Stimulated activated CD8-positive, alpha-beta memory T cell treated with anti-CD3 and anti-CD28 coated beads, Interleukin-15, amount 100 ng/mL, for 4 hours (primary cell): ENCODE measurements around the gene ADM2.
"Not testable (repeated sequence)": the region's sequence is repeated elsewhere in the genome, so short reads cannot be mapped to it uniquely, and the experiment has no call there.

ENCODE experiments used
- DNase-seq, 2 donors: peaks; one replicate each; pipeline ENCODE4 v3.0.0-alpha.2; 2020; ENCODE audit warnings: low read depth in 2 of 2

The ADM2 gene

GRCh38 chr22:50481440-50482106, at the start of gene ADM2:
TSS of gene ADM2 (plus strand) at chr22:50481543. CDS start at chr22:50481848, 305 bp downstream.
- peak in 1 of 2 donors; percentile 50 for DNase-seq

DNA sequence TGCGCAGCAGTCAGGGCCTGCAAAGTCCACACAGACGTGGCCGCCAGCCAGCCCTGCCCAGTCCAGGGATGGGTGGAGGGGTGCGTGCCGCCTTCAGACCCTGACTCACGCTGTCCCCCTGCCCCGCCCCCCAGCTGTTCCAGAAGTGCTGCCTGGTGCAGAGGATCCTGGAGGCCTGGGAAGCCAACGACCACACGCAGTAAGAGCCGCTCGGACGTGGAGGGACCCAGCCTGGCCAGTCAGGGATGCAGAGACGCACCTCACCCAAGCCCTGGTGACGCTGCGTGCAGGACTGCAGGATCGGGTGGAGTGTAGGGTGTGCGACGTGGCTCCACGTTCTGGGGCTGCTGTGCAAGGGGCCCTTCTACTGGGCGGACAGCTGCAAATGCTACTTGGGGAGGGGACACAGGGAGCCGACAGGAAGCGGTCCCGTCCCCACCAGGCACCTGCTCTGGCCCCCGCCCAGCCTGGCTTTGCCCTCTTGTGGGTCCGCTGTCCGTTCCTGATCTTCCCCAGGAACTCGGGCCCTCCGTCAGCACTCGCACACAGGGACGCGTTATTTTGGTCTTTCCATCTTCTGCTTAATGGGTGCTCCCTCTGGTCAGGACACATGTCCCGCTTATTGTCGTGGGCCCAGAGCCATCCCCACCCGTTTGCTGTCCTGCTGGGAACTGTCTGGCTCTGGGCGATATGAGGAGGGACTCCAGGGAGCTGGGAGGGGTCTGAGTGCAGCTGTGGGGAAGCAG, 49.0 kb upstream of the ADM2 start:
- DNase-seq = no peak

DNA sequence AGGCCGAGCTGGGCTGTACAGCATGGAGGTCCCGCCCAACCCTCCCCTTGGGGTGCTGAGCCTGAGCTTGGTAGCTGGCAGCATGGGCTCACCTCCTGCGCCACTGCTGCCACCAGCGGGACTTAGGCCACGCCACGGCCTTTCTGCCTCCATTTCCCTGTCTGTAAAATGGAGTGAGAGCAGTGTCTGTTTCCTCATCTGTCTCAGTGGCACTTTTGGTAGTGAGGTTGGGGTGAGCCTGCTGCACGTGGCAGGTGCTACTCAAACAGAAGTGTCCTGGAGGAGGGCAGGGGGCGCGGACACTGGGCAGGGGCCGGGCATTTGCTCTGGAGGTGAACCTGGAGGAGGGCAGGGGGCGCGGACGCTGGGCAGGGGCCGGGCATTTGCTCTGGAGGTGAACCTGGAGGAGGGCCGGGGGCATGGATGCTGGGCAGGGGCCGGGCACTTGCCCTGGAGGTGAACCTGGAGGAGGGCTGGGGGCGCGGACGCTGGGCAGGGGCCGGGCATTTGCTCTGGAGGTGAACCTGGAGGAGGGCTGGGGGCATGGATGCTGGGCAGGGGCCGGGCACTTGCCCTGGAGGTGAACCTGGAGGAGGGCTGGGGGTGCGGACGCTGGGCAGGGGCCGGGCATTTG, 48.3 kb upstream of the ADM2 start:
- DNase-seq = not testable (repeated sequence)

GRCh38 chr22:50434849-50435248, 46.5 kb upstream of the ADM2 start:
- no peak for DNase-seq

GRCh38 chr22:50435291-50436014, 45.9 kb upstream of the ADM2 start:
- no peak for DNase-seq

DNA sequence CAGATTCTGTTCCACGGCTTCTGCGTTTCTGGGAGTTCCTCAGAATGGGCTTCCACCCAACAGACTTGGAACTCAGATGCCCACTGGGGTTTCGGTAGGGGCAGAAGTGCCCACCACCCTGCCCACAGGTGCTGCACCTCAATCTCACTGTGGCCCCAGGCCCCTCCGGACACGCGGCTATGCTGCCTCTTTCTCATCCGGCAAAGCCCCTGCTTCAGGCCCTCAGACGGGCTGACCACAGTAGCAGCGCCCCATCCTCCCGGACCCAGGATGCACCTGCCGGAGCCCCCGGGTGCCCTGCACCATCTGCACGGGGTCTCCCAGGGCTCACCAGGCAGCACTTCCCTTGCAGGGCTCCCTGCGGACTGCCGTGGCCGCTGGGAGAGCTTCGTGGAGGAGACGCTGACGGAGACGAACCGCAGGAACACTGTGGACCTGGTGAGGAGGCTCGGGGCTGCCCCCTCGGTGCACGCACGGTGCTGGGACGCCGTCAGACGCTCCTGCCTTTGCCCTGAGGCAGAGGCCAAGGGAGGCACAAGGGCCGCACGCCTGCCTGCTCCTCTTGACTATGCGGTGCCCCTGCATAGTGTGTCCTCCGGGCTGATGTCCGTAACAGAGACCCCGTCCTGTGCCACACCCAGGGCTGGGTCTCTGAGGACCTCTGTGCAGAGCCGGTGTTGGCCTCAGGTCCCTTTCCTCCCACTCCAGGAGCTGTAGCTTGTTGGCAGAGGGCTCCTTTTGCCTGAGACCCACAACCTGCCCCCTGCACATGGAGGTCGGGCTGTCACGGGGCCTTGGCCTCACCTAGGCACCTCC, 45.1 kb upstream of the ADM2 start:
- DNase-seq = no peak

GRCh38 chr22:50436841-50437341, 44.5 kb upstream of the ADM2 start:
- DNase-seq = no peak

DNA sequence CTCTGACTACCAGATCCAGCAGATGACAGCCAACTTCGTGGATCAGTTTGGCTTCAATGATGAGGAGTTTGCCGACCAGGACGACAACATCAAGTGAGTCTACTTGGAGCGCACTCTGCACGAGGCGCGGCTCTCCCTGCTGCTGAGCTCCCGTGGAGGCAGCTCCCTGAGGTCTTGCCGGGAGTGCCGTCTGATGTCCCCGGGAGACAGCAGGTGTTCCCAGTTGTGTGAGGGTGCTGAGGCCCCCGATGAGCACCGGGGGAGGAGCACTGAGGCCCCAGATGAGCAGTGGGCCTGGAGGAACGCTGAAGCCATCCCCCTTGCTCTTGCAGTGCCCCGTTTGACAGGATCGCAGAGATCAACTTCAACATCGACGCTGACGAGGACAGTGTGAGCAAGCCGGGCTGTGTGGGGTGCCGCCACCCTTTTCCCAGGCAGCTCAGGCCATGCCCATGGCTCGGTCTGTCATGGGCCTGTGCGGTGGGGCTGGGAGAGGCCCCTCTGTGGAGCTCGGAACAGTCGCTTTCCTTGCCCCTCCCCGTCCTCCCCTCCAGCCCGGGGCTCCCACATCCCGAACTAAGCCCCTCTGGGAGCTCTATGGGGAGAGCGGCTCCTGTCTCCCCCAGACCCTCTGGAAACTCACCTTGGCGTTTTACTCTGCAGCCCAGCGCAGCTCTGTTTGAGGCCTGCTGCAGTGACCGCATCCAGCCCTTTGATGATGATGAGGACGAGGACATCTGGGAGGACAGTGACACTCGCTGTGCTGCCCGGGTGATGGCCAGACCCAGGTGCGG, 43.6 kb upstream of the ADM2 start:
- DNase-seq = no peak

GRCh38 chr22:50438305-50439275, 42.8 kb upstream of the ADM2 start:
- DNase-seq = no peak

DNA sequence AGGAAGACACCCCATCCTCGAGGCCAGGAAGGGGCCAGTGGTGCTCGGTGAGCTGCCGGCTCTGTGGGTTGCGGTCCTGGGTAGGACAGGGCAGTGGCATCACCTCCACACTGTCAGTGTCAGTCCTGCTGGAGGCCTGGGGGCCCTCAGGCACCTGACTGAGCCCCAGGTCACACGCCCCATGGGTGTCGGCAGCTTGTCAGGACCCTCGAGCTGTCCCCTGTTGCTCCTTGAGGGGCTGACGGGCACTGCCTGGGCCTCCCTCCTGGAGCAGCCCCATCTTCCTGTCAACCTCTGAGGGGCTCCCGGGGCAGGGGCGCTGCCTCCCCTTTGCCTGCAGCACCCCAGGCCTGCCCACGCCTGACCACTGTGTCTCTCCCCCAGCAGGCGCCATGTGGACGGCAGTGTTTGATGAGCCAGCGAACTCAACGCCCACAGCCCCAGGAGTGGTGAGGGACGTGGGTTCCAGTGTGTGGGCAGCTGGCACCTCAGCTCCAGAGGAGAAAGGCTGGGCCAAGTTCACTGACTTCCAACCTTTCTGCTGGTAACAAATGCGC, 42.0 kb upstream of the ADM2 start:
- no peak for DNase-seq

DNA sequence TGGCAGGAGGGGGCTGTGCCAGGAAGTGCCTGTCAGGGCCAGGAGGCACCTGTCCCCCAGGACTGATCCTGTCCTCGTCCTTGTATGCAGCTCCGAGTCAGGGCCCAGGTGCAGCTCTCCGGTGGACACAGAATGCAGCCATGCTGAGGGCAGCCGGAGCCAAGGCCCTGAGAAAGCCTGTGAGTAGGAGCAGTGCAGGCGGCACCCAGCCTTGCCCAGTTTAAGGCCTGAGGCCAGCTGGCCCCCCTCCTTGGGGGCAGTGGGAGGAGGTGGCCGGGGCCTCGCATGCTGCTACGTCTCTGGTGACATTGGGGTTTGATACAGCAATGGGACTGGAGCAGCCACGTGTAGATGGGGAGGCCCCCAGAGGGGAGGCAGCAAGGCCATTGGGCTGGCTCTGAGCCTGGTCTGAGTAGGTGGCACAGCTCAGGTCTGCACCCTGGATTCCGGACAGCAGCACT, 41.4 kb upstream of the ADM2 start:
- DNase-seq = no peak

- DNase-seq = no peak
Observed at GRCh38 chr22:50440544-50441249, 40.6 kb upstream of the ADM2 start.

DNA sequence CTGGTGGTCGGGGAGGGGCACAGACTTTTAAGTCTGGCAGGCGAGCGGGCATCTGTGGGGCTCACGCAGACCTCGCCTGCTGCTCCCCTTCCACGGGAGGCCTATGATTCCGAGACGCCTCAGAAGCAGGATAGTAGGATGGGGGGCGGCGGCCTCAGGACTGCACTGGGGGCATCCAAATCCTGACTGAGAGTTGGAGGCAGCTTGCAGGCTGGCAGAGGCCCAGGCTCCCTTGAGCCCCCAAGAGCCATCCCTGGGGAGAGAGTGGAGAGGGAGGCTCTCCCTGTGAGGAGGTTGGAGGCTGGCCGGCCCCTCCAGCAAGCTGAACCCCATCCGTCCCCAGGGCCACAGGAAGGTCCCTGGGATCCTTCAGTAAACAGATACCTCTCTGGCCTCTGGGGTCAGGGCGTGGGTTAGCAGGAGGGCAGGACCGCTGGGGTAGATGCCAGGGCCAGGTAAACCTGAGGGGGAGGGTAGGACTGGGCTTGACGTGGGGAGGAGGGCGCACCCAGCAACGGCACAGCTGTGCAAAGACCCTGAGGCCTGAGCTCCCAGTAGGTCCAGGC, 39.8 kb upstream of the ADM2 start:
- DNase-seq = no peak

GRCh38 chr22:50443197-50443596, 38.1 kb upstream of the ADM2 start:
- no peak for DNase-seq

DNA sequence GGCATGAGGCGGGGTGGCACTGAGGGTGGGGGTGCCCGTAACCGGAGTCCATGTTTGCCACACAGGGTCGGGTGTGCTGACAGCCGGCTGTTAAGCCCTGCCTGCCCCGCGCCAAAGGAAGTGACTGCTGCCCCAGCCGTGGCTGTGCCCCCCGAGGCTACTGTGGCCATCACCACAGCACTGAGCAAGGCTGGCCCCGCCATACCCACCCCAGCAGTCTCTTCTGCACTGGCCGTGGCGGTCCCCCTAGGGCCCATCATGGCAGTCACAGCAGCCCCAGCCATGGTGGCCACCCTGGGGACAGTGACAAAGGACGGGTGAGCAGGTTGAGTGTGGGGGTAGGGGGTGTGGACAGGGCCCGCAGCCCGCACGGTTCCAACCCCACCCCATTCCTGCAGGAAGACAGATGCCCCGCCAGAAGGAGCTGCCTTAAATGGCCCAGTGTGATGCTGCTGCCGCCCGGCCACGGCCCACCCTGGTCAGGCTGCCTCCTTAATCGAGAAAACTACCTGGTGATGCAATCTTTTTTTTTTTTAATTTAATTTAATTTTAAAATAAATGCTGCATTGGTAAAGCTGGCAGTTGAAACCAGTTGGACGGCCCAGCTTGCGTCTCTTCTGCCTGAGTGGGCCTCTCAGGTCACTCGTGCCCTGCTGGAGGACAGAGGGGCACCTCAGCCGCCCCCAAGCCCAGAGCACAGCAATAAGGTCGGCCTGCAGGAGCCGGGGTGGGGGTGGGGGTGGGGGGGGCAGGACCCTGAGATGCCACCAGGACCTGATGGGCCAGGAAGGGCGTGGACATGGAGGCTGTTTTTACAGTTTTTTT, 37.3 kb upstream of the ADM2 start:
- no peak for DNase-seq

- DNase-seq = no peak
Observed at GRCh38 chr22:50444663-50445062, 36.7 kb upstream of the ADM2 start.
